Neural progenitor cell (in vitro differentiated cells): ENCODE measurements around the gene RERE.

Source experiments
- CTCF ChIP-seq: fragments of 200-600 bp; sonication (generic); IDR thresholded peaks from 2 replicates; pipeline ENCODE4 v1.5.1; 2017; ENCODE audit warnings: antibody characterized with exemption, mild to moderate bottlenecking
- EZH2 ChIP-seq: fragments of 200-600 bp; sonication (generic); IDR thresholded peaks from 2 replicates; pipeline ENCODE4 v1.6.1; 2017; ENCODE audit warnings: antibody characterized with exemption, mild to moderate bottlenecking, moderate library complexity
- EZH2phosphoT487 ChIP-seq: fragments of 200-600 bp; sonication (generic); IDR thresholded peaks from 2 replicates; pipeline ENCODE4 v1.6.1; 2017; ENCODE audit warnings: antibody characterized with exemption

DNA sequence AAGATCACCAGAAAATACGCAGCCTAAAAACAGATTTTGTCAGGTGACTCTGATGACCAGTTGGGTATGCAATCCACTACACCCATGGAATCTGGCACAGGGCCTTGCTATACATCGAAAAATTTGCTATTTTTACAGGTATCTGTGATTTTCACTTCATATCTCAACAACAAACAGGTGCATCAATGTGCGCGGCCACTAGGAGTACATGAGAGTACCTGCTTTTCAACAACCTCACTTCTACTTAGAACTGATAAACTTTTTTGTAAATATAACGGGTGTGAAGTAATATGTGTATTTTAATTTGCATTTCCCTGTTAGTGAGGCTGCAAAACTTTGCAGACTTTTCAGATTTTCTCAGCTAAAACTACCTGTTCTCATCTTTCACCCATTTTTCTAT, 418.8 kb downstream of the RERE start:
- peak; percentile 19 for TF ChIP-seq CTCF
- TF ChIP-seq EZH2: no peak
- TF ChIP-seq EZH2phosphoT487: no peak
